HG02870 (cell line): ENCODE results near the gene LINC01488.

ENCODE experiments used
- ATAC-seq: cut with Tn5 transposase; IDR thresholded peaks from one replicate; pipeline ENCODE4 v1.9.1; 2021; ENCODE audit warnings: mild to moderate bottlenecking, moderate library complexity; ENCODE audit not compliant: unreplicated experiment

The LINC01488 gene

DNA sequence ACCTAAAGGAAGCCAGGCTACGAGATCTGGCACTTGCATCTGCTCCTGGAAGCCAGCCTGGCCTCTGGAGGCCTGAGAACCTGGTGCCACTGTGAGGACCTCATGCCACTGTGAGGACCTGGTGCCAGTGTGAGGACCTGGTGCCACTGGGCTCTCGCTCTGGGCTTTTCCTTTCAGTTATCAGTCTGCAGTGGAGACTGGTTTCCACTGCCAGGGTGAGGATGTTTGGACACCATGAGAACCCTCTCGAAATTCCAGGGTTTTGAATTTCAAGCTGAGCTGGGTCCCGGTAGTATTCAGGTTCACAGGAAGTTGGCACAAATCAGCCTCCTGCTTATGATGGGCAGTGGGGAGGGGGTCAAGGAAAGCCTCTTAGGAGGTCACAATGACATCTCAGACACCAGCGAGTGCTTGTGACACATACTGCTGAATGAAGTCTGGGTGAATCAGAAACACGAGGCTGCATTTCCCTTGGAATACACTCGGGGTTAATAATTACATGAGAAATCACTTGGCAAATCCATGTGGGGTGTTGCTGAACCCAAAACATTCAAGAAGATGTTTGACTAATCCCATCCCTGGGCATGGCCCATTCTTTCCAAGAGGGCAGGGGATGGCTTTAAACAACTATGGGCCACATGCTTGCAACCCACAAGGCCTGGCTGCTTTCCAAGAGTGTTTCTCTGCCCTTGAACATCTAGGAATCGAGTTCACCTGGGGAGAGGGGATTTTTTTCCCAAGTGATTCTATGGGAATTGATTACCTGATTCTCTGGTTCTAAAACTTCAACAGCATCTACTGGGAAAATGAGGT is 60.2 kb downstream of the LINC01488 start:
- no peak for ATAC-seq

DNA sequence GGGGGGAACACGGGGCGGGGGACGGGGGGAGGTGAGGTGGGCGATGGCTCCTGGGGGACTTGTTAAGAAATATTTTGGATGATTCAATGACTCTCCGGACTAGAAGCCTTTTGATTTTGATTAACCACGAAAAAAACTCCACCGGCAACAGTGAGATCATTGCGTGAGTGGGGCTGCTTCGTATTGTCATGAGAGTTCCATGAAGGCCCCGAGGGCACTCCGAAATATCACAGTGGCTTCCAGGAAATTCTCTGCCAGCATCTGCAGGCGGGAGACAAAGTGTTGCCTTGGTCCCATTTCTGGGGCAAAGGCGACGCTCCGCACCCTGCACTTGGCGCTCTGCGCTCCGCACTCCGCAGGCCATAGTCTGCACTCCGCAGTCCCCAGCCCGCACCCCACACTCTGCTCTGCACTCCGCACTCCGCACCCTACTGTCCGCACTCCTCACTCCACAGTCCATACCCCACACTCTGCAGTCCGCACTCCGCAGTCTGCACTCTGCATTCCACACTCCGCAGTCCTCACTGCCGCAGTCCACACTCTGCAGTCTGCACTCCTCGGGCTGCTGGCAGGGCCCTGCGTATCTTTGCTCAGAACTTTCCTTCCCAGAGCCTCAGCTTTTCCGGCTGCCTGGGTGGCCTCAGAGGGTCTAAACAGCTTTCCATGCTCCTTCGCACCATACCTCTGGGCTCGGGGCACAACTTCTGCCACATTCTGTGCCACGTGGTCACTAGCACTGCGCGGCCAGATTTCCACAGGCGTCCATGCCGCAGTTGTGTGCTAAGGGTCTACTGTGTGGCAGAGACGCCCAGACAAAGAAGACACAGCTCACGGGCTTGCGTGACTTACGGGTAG is 61.1 kb downstream of the LINC01488 start:
- no peak for ATAC-seq
